Tongue (tissue), 2 donors: ENCODE data around the gene SSBP3. TPM values are rescaled to one million over a fixed set of nuclear protein-coding genes. Genes with fewer than 3 reads are reported as not detected.
"Not testable (repeated sequence)": the region's sequence is repeated elsewhere in the genome, so short reads cannot be mapped to it uniquely, and the experiment has no call there.

ENCODE experiments used
- DNase-seq: peaks from one replicate; pipeline ENCODE4 v3.0.0-alpha.2; 2015
- total RNA-seq: library from RNA; depleted of rRNA; stranded (reverse); fragments of >200 nt; gene quantifications from one replicate; pipeline ENCODE4 v1.2.3, GENCODE V29; 2014

Gene SSBP3
- total RNA-seq, 1 donor from 2014 or later = 17.2 TPM

GRCh38 chr1:54241364-54241763, 164.8 kb downstream of the SSBP3 start:
- DNase-seq = no peak

- DNase-seq = no peak
Observed at GRCh38 chr1:54240741-54241335, 165.4 kb downstream of the SSBP3 start.

- no peak for DNase-seq
Observed at GRCh38 chr1:54239631-54240031, 166.6 kb downstream of the SSBP3 start.

- no peak for DNase-seq
Observed at GRCh38 chr1:54239035-54239383, 167.2 kb downstream of the SSBP3 start.

- no peak for DNase-seq
Observed at GRCh38 chr1:54238353-54239034, 167.7 kb downstream of the SSBP3 start.

- no peak for DNase-seq
Observed at GRCh38 chr1:54237586-54237985, 168.6 kb downstream of the SSBP3 start.

- no peak for DNase-seq
Observed at GRCh38 chr1:54234284-54234683, 171.9 kb downstream of the SSBP3 start.

GRCh38 chr1:54233196-54233595, 173.0 kb downstream of the SSBP3 start:
- not testable (repeated sequence) for DNase-seq

GRCh38 chr1:54230507-54231339, 175.5 kb downstream of the SSBP3 start:
- no peak for DNase-seq

- peak; percentile 62 for DNase-seq
Observed at GRCh38 chr1:54229281-54229891, 176.8 kb downstream of the SSBP3 start.

- DNase-seq = no peak
Observed at GRCh38 chr1:54228638-54229079, 177.5 kb downstream of the SSBP3 start.

GRCh38 chr1:54227891-54228310, 178.3 kb downstream of the SSBP3 start:
- DNase-seq = no peak

GRCh38 chr1:54227091-54227602, 179.0 kb downstream of the SSBP3 start:
- peak; percentile 59 for DNase-seq

GRCh38 chr1:54225986-54226559, 180.1 kb downstream of the SSBP3 start:
- DNase-seq = no peak

- DNase-seq = no peak
Observed at GRCh38 chr1:54225378-54225777, 180.8 kb downstream of the SSBP3 start.

GRCh38 chr1:54224233-54224632, 182.0 kb downstream of the SSBP3 start:
- DNase-seq = no peak

- DNase-seq = no peak
Observed at GRCh38 chr1:54223441-54224202, 182.6 kb downstream of the SSBP3 start.

- no peak for DNase-seq
Observed at GRCh38 chr1:54222711-54223110, 183.5 kb downstream of the SSBP3 start.

GRCh38 chr1:54221867-54222484, 184.2 kb downstream of the SSBP3 start:
- no peak for DNase-seq

- DNase-seq = no peak
Observed at GRCh38 chr1:54221113-54221834, 184.9 kb downstream of the SSBP3 start.
